ENCODE results near the gene HSPA8.

GRCh38 chr11:123084454-123084853 lies 22.5 kb upstream of the HSPA8 start:
- TF ChIP-seq POLR2A (IDR thresholded peaks at IDR 0.05) (no peak), CTCF (IDR thresholded peaks at IDR 0.05) (no peak)

Data from tibial nerve (tissue), 3 donors.